ENCODE results near the gene CAMKMT.

DNA sequence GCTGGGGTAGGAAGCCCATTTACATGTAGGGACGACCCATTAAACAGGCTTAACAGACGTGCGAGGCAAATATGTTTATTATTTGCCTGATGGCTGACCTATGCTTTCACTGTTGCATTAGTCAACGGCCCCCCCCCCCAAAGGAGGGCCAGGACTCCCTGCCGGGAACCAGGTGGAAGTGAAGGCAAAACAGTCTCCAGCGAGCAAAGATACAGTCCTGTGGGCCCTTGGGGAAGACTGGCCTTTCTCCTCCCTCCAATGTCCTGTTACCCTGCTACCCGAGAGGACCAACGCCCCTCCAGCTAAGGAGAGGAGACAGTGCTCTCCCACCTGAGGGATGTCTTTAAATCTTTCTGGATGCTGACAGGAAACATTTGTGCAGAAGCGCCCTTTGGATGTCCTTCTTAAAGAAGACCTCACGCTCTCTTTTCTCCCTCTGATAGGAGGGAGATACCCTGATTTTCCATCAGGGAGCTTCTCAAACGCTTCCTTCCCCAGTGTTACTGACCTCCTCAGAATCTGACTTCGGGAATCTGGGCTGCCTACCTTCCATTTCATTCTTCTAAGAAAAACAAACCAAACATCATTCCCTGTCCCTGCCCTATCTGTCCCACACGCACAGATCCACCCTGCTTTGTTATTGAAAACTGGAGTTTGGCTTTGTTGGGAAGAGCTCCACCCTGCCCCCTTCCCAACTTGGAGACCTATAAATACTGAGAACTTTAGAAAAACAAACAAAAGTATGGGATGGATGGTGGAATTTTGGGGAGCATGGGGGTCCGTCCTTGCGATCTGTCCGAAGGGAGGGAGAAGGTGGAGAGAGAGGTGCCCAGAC, 443.9 kb downstream of the CAMKMT start:
- TF ChIP-seq CREB5 (CRISPR knock-in tag; IDR thresholded peaks at IDR 0.05): no peak
- no peak for TF ChIP-seq ZNF584 (CRISPR knock-in tag; IDR thresholded peaks at IDR 0.05; ENCODE audit: low read depth)
- no peak for TF ChIP-seq NFRKB (IDR thresholded peaks at IDR 0.05; ENCODE audit: low read depth)
- TF ChIP-seq ZBTB49 (CRISPR knock-in tag; IDR thresholded peaks at IDR 0.05; ENCODE audit: borderline replicate concordance): no peak
- no peak for TF ChIP-seq ZBTB7A (IDR thresholded peaks at IDR 0.05; ENCODE audit: borderline replicate concordance, control insufficient read depth, low read depth, low read length)
- no peak for TF ChIP-seq MAFF (IDR thresholded peaks at IDR 0.05; ENCODE audit: low read length)
- TF ChIP-seq, protein P1, sequence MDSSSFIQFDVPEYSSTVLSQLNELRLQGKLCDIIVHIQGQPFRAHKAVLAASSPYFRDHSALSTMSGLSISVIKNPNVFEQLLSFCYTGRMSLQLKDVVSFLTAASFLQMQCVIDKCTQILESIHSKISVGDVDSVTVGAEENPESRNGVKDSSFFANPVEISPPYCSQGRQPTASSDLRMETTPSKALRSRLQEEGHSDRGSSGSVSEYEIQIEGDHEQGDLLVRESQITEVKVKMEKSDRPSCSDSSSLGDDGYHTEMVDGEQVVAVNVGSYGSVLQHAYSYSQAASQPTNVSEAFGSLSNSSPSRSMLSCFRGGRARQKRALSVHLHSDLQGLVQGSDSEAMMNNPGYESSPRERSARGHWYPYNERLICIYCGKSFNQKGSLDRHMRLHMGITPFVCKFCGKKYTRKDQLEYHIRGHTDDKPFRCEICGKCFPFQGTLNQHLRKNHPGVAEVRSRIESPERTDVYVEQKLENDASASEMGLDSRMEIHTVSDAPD (CRISPR knock-in tag; IDR thresholded peaks at IDR 0.05): no peak
- TF ChIP-seq, protein P2, sequence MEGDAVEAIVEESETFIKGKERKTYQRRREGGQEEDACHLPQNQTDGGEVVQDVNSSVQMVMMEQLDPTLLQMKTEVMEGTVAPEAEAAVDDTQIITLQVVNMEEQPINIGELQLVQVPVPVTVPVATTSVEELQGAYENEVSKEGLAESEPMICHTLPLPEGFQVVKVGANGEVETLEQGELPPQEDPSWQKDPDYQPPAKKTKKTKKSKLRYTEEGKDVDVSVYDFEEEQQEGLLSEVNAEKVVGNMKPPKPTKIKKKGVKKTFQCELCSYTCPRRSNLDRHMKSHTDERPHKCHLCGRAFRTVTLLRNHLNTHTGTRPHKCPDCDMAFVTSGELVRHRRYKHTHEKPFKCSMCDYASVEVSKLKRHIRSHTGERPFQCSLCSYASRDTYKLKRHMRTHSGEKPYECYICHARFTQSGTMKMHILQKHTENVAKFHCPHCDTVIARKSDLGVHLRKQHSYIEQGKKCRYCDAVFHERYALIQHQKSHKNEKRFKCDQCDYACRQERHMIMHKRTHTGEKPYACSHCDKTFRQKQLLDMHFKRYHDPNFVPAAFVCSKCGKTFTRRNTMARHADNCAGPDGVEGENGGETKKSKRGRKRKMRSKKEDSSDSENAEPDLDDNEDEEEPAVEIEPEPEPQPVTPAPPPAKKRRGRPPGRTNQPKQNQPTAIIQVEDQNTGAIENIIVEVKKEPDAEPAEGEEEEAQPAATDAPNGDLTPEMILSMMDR (IDR thresholded peaks at IDR 0.05 in 2 of 3, conservative IDR thresholded peaks at IDR 0.05 in 1 of 3; ENCODE audit: insufficient read depth in 2 of 3, low read depth in 1 of 3, low read length in 3 of 3): no peak
